Body of pancreas (tissue), 4 donors: ENCODE data around the gene EXD3.

ENCODE experiments used
- POLR2A ChIP-seq, 3 donors: fragments of 450-650 bp; IDR thresholded peaks; one replicate each; pipeline ENCODE4 v1.6.1; 2016; ENCODE audit warnings: antibody characterized with exemption in 3 of 3, mild to moderate bottlenecking in 2 of 3
- TF ChIP-seq, protein P1 (sequence below), 7 experiments: fragments of 450-650 bp in 4 of 7; fragments of 200-600 bp in 3 of 7; sonication (generic) in 3 of 7; IDR thresholded peaks; one replicate each; pipeline ENCODE4 v1.5.1; 2016 to 2019; ENCODE audit warnings: antibody characterized with exemption in 7 of 7

DNA sequence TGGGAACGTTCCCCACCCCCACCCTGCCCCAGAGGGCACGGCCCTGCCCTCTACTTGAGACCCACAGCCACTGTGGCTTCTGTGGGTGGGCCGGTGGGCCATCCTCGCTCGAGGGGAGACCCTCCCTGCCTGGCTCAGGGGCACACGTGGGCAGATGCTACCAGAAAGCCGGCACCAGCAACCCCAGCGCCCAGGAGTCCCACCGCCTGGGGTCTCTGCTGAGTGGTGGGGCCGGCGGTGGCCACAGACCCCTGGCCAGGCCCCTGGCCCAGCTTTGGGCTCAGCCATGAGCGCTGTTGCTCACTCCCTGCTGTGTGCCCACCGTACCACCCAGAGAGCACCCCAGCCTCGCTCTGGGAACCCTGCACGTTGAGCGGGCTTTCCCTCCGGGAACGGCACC lies 104.4 kb downstream of the EXD3 start:
- TF ChIP-seq, protein P1, sequence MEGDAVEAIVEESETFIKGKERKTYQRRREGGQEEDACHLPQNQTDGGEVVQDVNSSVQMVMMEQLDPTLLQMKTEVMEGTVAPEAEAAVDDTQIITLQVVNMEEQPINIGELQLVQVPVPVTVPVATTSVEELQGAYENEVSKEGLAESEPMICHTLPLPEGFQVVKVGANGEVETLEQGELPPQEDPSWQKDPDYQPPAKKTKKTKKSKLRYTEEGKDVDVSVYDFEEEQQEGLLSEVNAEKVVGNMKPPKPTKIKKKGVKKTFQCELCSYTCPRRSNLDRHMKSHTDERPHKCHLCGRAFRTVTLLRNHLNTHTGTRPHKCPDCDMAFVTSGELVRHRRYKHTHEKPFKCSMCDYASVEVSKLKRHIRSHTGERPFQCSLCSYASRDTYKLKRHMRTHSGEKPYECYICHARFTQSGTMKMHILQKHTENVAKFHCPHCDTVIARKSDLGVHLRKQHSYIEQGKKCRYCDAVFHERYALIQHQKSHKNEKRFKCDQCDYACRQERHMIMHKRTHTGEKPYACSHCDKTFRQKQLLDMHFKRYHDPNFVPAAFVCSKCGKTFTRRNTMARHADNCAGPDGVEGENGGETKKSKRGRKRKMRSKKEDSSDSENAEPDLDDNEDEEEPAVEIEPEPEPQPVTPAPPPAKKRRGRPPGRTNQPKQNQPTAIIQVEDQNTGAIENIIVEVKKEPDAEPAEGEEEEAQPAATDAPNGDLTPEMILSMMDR (IDR thresholded peaks at IDR 0.05) = no peak
- TF ChIP-seq POLR2A (IDR thresholded peaks at IDR 0.05) = no peak
